Activated naive CD8-positive, alpha-beta T cell (primary cell): Measurements from ENCODE around the gene KLHL29.

Experiments
- H3K27ac Mint-ChIP-seq: one replicate; pipeline ENCODE4 v1.8.0; 2021; ENCODE audit warnings: mixed read lengths
- H3K27me3 Mint-ChIP-seq: one replicate; pipeline ENCODE4 v1.8.0; 2021; ENCODE audit warnings: mixed read lengths
- H3K36me3 Mint-ChIP-seq: one replicate; pipeline ENCODE4 v1.8.0; 2021; ENCODE audit warnings: mixed read lengths
- H3K4me1 Mint-ChIP-seq: one replicate; pipeline ENCODE4 v1.8.0; 2021; ENCODE audit warnings: low read depth, mixed read lengths
- H3K4me3 Mint-ChIP-seq: one replicate; pipeline ENCODE4 v1.8.0; 2021; ENCODE audit warnings: mild to moderate bottlenecking, mixed read lengths
- H3K9me3 Mint-ChIP-seq: one replicate; pipeline ENCODE4 v1.8.0; 2021; ENCODE audit warnings: low read depth, mixed read lengths

KLHL29 gene

GRCh38 chr2:23658466-23658942, 273.5 kb downstream of the KLHL29 start:
- Mint-ChIP-seq H3K27me3 (no peaks in the 10 kb centered on the region), H3K4me3 (no peak overlapping the region), H3K27ac (no peak overlapping the region), H3K36me3 (no peaks in the 10 kb centered on the region), H3K9me3 (no peaks in the 10 kb centered on the region), H3K4me1 (peaks cover 8% of the 10 kb centered on the region)

- H3K4me1 Mint-ChIP-seq, result peaks cover 8% of the 10 kb centered on the region
- H3K27ac Mint-ChIP-seq, result no peak overlapping the region
- no peaks in the 10 kb centered on the region for H3K9me3 Mint-ChIP-seq
- H3K36me3 Mint-ChIP-seq, result no peaks in the 10 kb centered on the region
- H3K27me3 Mint-ChIP-seq, result no peaks in the 10 kb centered on the region
- no peak overlapping the region for H3K4me3 Mint-ChIP-seq
Measured at GRCh38 chr2:23659328-23659727, 274.3 kb downstream of the KLHL29 start.

DNA sequence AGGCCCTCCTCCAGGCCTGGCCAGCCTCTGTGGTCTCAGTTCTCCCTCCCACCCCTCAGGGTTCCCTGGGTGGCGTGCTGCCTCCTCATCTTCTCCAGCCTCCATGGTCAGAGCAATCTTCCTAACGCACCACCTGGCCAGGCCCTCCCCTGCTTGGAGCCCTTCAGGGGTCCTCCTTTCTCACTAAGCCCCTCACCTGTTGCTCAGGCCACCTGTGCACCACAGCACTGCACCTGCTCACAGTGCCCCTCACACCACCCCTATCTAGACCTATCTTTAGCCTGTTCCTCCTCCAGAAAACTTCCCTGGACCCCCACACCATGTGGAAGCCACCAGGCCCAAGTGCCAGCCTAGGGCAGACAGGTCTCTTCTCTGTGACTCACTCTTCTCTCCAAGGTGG, 274.8 kb downstream of the KLHL29 start:
- Mint-ChIP-seq H3K27me3 (no peaks in the 10 kb centered on the region), H3K27ac (no peak overlapping the region), H3K4me1 (peaks cover 8% of the 10 kb centered on the region), H3K4me3 (no peak overlapping the region), H3K9me3 (no peaks in the 10 kb centered on the region), H3K36me3 (no peaks in the 10 kb centered on the region)

GRCh38 chr2:23660237-23660636, 275.3 kb downstream of the KLHL29 start:
- no peaks in the 10 kb centered on the region for H3K27me3 Mint-ChIP-seq
- H3K27ac Mint-ChIP-seq, result no peak overlapping the region
- H3K9me3 Mint-ChIP-seq, result no peaks in the 10 kb centered on the region
- peaks cover 8% of the 10 kb centered on the region for H3K4me1 Mint-ChIP-seq
- H3K36me3 Mint-ChIP-seq, result no peaks in the 10 kb centered on the region
- H3K4me3 Mint-ChIP-seq, result no peak overlapping the region

DNA sequence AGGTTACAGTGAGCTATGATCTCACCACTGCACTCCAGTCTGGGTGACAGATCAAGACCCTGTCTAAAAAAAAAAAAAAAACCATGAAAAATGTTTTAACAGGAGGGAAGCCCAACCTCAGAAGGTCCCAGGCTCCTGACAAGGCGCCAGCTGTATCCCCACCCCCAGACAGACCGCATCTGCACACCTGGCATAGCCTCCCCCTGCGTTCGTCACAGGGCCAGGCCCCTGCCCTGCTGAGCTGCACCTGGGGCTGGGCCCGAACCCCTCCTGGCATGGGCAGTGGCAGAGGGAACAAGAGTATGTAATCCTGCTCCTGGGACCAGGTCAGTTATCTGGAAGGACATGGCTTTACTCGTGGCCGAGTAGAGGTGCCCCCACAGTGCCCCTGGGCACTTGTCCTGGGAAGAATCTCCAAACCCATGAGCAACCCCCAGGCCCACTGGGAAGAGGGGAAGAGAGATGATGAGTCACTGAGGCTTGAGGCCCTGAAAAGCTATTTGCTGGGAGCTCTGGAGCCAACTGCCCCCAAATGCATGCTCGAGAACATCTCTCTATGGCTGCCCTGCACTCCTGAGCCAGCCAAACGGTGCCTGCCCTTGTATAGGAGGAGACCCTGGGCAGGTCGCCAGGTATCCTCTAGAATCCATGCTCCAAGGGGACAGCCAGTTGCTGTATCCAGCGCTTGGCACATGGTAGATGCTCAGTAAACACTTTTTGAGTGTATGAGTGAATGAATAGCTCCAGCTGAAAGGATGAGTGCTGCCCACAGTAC, 276.5 kb downstream of the KLHL29 start:
- H3K27me3 Mint-ChIP-seq, result no peaks in the 10 kb centered on the region
- H3K4me1 Mint-ChIP-seq, result peaks cover 8% of the 10 kb centered on the region
- no peaks in the 10 kb centered on the region for H3K9me3 Mint-ChIP-seq
- no peak overlapping the region for H3K27ac Mint-ChIP-seq
- no peak overlapping the region for H3K4me3 Mint-ChIP-seq
- H3K36me3 Mint-ChIP-seq, result no peaks in the 10 kb centered on the region

GRCh38 chr2:23662466-23662865, 277.5 kb downstream of the KLHL29 start:
- Mint-ChIP-seq H3K4me3 (no peak overlapping the region), H3K27ac (no peak overlapping the region), H3K9me3 (no peaks in the 10 kb centered on the region), H3K27me3 (no peaks in the 10 kb centered on the region), H3K4me1 (peaks cover 8% of the 10 kb centered on the region), H3K36me3 (no peaks in the 10 kb centered on the region)

DNA sequence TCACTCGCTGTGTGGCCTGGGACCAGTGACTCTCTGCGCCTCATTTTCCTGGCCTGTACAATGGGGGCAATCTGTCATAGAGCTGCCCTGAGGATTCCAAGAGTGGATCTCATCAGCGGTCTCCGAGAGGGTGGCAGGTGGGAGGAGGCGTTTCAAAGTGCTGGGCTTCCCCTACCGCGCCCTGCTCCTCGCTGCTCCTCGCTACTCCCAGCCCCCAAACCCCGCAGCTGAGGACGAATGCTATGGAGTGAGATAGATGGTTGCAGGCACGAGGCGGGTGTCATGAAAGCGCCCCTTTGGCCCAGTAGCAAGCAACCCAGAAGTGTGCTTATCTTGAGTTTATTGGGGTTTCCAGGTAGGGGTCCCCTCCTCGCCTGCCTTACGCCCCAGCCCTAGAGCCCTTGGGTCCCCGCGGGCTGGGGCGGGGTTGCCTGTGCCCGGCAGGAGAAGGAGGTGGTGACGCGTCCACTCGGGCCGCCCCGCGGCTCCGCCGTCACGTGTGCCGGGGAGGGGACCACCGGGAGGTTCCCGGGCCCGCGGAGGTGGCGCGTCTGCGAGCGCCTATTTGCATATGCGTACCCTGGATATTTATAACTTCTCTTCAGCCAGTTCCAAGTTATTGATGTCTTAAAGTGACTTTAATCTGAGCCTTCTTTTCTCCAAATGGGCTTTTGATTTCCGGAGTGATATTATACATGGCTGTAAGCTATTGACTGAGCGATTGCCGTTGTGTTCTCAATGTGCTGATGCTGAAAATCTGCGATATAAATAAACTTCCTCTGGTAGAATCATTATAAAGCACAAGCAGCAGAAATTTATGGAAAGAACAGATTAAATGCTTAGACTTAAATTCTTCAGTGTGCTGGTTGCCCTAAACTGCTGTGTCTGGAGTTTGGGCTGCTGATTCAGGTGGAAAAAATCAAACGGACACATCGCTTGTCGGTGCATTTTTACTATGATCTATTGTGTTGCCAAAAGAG, 278.3 kb downstream of the KLHL29 start:
- H3K36me3 Mint-ChIP-seq, result no peaks in the 10 kb centered on the region
- no peak overlapping the region for H3K27ac Mint-ChIP-seq
- no peaks in the 10 kb centered on the region for H3K27me3 Mint-ChIP-seq
- no peak overlapping the region for H3K4me3 Mint-ChIP-seq
- H3K9me3 Mint-ChIP-seq, result no peaks in the 10 kb centered on the region
- H3K4me1 Mint-ChIP-seq, result peaks cover 8% of the 10 kb centered on the region

DNA sequence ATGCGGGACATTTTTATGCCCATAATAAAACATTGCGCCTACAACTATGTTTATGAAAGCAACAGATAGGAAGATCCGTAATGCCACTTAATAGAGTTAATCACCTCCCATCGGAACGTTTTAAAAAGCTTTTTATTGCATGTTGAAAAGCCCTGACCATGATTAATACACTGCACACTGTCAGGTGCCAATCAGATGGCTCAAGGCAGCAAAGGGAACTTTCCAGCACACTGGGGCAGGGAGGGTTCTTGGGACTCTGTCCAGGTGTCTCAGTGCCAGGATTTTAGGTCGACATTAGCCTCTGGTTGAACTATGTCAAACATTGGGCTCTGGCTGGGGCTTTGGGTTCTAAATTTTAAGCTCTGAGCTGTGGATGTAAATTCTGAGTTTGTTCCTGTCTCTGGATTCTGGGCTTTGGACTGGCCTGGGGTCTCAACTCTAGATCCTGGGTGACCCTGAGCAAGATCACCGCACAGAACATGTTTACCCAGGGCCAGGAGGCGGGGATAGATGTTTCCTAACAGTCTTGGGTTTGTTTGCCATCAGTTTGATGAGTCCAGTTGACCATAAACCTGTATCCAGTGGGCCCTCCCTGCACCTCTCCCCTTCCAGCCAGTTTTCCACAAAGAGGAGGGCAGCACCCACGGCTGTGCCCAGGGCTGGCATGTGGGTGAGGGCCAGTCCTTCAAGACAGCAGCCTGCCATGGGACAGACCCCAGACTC, 279.2 kb downstream of the KLHL29 start:
- Mint-ChIP-seq H3K27ac (no peak overlapping the region), H3K4me1 (no peaks in the 10 kb centered on the region), H3K9me3 (no peaks in the 10 kb centered on the region), H3K4me3 (no peak overlapping the region), H3K36me3 (no peaks in the 10 kb centered on the region), H3K27me3 (no peaks in the 10 kb centered on the region)

DNA sequence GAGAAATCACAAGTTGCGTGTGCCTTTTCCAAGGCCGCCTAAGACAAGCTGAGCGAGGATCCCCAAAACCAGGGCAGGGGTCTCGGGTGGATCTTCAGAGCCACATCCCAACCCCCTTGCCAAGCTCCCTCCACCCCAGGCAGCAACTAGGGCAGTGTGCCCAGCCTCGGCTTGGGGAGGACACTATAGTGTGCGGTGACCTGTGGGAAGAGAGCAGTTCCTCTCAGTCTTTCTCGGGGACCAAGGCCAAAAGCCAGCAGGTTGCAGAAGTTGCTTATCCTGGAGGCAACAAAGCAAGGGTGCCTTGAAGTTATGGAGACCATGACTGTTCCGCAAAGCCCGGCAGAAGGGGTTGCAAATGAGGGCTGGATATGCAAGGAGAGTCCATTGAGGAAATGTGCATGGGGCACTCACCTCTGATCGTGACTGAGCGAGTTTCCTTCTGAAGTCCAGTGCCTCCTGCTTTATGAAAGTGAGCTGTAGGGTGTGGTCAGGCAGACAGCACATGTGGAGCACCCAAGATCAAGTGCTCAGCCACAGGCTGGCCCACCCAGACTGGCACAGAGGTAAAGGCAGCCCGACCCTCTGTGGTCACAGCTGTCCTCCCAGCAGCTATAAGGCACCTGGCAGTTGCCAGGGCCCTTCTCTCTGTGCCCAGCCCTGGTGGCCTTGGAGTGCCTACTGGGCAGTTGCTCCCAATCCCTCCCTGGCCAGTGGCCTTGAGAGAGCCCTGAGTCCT, 281.4 kb downstream of the KLHL29 start:
- Mint-ChIP-seq H3K9me3 (no peaks in the 10 kb centered on the region), H3K27ac (no peak overlapping the region), H3K36me3 (no peaks in the 10 kb centered on the region), H3K4me1 (no peaks in the 10 kb centered on the region), H3K27me3 (no peaks in the 10 kb centered on the region), H3K4me3 (no peak overlapping the region)

DNA sequence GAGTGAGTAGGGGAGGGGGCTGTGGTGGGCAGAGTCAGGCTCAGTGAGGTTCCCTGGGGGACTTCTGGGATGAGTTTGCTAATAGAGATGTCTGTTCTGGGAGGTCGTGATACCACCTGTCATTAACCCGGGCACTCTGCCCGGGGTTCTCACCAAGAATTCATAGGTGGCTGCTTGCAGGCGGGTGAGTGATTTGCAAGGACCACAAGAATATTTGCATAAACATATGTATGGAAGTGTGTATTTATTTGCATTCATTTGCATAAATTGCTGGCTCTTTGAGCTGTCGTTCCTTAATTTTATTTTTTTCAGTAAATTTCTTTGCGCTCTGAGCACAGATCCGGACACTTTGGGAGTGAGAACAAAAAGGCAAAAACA, 282.0 kb downstream of the KLHL29 start:
- H3K9me3 Mint-ChIP-seq, result no peaks in the 10 kb centered on the region
- H3K36me3 Mint-ChIP-seq, result no peaks in the 10 kb centered on the region
- H3K27me3 Mint-ChIP-seq, result no peaks in the 10 kb centered on the region
- H3K27ac Mint-ChIP-seq, result no peak overlapping the region
- H3K4me1 Mint-ChIP-seq, result no peaks in the 10 kb centered on the region
- no peak overlapping the region for H3K4me3 Mint-ChIP-seq

- no peak overlapping the region for H3K4me3 Mint-ChIP-seq
- H3K36me3 Mint-ChIP-seq, result no peaks in the 10 kb centered on the region
- H3K4me1 Mint-ChIP-seq, result no peaks in the 10 kb centered on the region
Measured at GRCh38 chr2:23668756-23669304, 283.9 kb downstream of the KLHL29 start.

GRCh38 chr2:23669413-23670244, 284.6 kb downstream of the KLHL29 start:
- H3K36me3 Mint-ChIP-seq, result no peaks in the 10 kb centered on the region
- H3K27ac Mint-ChIP-seq, result no peak overlapping the region
- H3K4me1 Mint-ChIP-seq, result no peaks in the 10 kb centered on the region

More at GRCh38 chr2:23668756-23669304, 283.9 kb downstream of the KLHL29 start:
- Mint-ChIP-seq H3K27ac (no peak overlapping the region), H3K9me3 (no peaks in the 10 kb centered on the region), H3K27me3 (no peaks in the 10 kb centered on the region)

DNA sequence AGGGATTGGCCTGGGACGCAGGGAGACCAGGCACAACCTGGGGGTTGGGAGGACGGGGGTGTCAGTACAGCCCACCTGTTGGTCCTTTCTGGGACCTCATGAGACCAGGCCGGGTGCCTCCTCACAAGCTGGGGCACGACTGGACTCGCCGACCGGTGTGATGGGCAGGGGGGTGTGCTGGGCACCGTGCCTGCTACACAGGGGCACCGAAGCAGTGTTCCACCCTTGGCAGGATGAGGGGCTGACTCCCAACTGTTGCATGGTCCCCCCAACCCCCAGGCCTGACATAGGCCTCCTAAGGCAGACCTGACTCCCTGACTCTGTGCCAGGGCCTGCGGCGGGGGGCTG, 285.2 kb downstream of the KLHL29 start:
- Mint-ChIP-seq H3K27ac (no peak overlapping the region), H3K4me3 (no peak overlapping the region), H3K27me3 (no peaks in the 10 kb centered on the region), H3K4me1 (no peaks in the 10 kb centered on the region), H3K9me3 (no peaks in the 10 kb centered on the region), H3K36me3 (no peaks in the 10 kb centered on the region)

More at GRCh38 chr2:23669413-23670244, 284.6 kb downstream of the KLHL29 start:
- Mint-ChIP-seq H3K9me3 (no peaks in the 10 kb centered on the region), H3K27me3 (no peaks in the 10 kb centered on the region), H3K4me3 (no peak overlapping the region)
